Heart left ventricle (tissue), 16 donors: ENCODE data around the gene AFDN. TPM values are rescaled to one million over a fixed set of nuclear protein-coding genes. Genes with fewer than 3 reads are reported as not detected.
A peak's percentile ranks its signal among the peaks of the same experiment; 100 is the strongest.

Experiments used
- ATAC-seq, 4 donors: fragments of 200-7000 bp; cut with Tn5 transposase; one replicate each; pipeline ENCODE4 v1.9.1; 2020 to 2022; ENCODE audit warnings: moderate library complexity in 4 of 4, mild to moderate bottlenecking in 3 of 4, moderate number of reproducible peaks in 1 of 4
- DNase-seq, 5 donors: peaks; one replicate each; pipeline ENCODE4 v3.0.0-alpha.2; 2020
- H3K27ac ChIP-seq, 12 donors: fragments of 200-600 bp; sonication (generic) in 4 of 12; one replicate each; pipeline versions ENCODE4 v1.5.0 to v1.8.0; 2016 to 2022; ENCODE audit warnings: mild to moderate bottlenecking in 2 of 12
- H3K27me3 ChIP-seq, 9 donors: fragments of 200-600 bp; sonication (generic) in 2 of 9; one replicate each; pipeline versions ENCODE4 v1.5.1 to v1.8.0; 2016 to 2022; ENCODE audit warnings: mild to moderate bottlenecking in 3 of 9
- H3K36me3 ChIP-seq, 9 donors: fragments of 200-600 bp; sonication (generic) in 2 of 9; one replicate each; pipeline versions ENCODE4 v1.5.0 to v1.8.0; 2018 to 2022; ENCODE audit warnings: mild to moderate bottlenecking in 2 of 9
- H3K4me1 ChIP-seq, 12 donors: fragments of 200-600 bp; sonication (generic) in 4 of 12; one replicate each; pipeline versions ENCODE4 v1.5.0 to v1.8.0; 2016 to 2022; ENCODE audit warnings: mild to moderate bottlenecking in 3 of 12
- H3K4me3 ChIP-seq, 12 donors: fragments of 200-600 bp; sonication (generic) in 4 of 12; one replicate each; pipeline versions ENCODE4 v1.5.0 to v1.8.0; 2017 to 2022; ENCODE audit warnings: mild to moderate bottlenecking in 9 of 12, moderate library complexity in 4 of 12
- H3K9me3 ChIP-seq, 12 donors: fragments of 200-600 bp; sonication (generic) in 4 of 12; one replicate each; pipeline versions ENCODE4 v1.5.0 to v1.8.0; 2016 to 2022; ENCODE audit warnings: mild to moderate bottlenecking in 1 of 12
- POLR2A ChIP-seq, 2 donors: fragments of 450-650 bp; IDR thresholded peaks; one replicate each; pipeline ENCODE4 v1.6.1; 2017; ENCODE audit warnings: antibody characterized with exemption in 2 of 2, mild to moderate bottlenecking in 2 of 2, moderate library complexity in 2 of 2
- WGBS, 4 donors: extraction: QIAGEN DNeasy Blood & Tissue Kit in 2 of 4; methylation state at CpG; one replicate each; pipeline versions ENCODE4 v1.1.5 to v1.1.7; 2013 to 2018; 5-methylcytosine and 5-hydroxymethylcytosine counted together
- intact Hi-C, 10 donors: fragments of 100-400 bp; cut with DNase I; formaldehyde crosslinking; loops; one replicate each; pipeline versions ENCODE4 v1.11.1 to v1.14.2; 2022
- polyA plus RNA-seq, 2 donors: library from polyadenylated mRNA; stranded (reverse); fragments of 200-250 nt; gene quantifications; one replicate each; pipeline ENCODE4 v1.2.3, GENCODE V29; 2013
- total RNA-seq, 9 donors: library from RNA; depleted of rRNA in 2 of 9; stranded (reverse); fragments of >200 nt in 2 of 9; fragmentation: NEBNext Ultra II Directional in 3 of 9; extraction: Animal tissue kit (Norgen Biotek cat#: 25700) in 3 of 9; gene quantifications; one replicate each; pipeline versions ENCODE4 v1.1.0 to v1.2.4, GENCODE V29; 2016 to 2023
- TF ChIP-seq, protein P1 (sequence below), 12 donors: fragments of 200-600 bp; sonication (generic) in 4 of 12; IDR thresholded peaks; one replicate each; pipeline versions ENCODE4 v1.5.0 to v1.8.0; 2018 to 2022; ENCODE audit warnings: antibody characterized with exemption in 12 of 12, mild to moderate bottlenecking in 5 of 12
- donor health status: ischemic (EF 13 %, LVEDD 7.1; RV severe dilation, severe dysfunction).
- donor health status: healthy with polysubstance abuse.
- donor health status: DM: no; HTN: yes; CAD: no.
- donor health status: DM: no; HTN: no; CAD: no.
- donor health status: ischemic (EF 25% LVEDD 6.9; RV normal size, moderate dysfunction).
- donor health status: ischemic (EF 25% LVEDD 5.7; RV mildly dilated, moderate dysfunction).
- donor health status: healthy.
- donor health status: DM: yes; HTN: yes; CAD: no.
- donor health status: ischemic (EF 35%, LVEDD 5.7; RV mildly dilated, moderate dysfunction).
- donor health status: nonischemic (EF 11% LVEDD 7.7; RV severe dilation, severe dysfunction).
- donor health status: DM: yes; HTN: yes; CAD: no.
- donor health status: PGD.
- donor health status: ischemic (EF 29% LVEDD 5.4; RV normal size, mild dysfunction).
- donor health status: nonischemic (EF 23%, LVEDD 6.1; RV moderate dilation, normal function).

AFDN gene
- total and polyA plus RNA-seq, 11 donors, result 27.6 to 100 (median 50.4) TPM

- H3K4me1 ChIP-seq, result peaks cover 0 to 71% (median 37%) of the 10 kb centered on the region in 12 donors
- peak in 2 of 4 donors; percentile 41 to 45 for ATAC-seq
- peaks cover 0 to 16% (median 0%) of the 10 kb centered on the region in 9 donors for H3K27me3 ChIP-seq
- H3K9me3 ChIP-seq, result no peaks in the 10 kb centered on the region
- no peak for TF ChIP-seq POLR2A (IDR thresholded peaks at IDR 0.05)
- TF ChIP-seq, protein P1, sequence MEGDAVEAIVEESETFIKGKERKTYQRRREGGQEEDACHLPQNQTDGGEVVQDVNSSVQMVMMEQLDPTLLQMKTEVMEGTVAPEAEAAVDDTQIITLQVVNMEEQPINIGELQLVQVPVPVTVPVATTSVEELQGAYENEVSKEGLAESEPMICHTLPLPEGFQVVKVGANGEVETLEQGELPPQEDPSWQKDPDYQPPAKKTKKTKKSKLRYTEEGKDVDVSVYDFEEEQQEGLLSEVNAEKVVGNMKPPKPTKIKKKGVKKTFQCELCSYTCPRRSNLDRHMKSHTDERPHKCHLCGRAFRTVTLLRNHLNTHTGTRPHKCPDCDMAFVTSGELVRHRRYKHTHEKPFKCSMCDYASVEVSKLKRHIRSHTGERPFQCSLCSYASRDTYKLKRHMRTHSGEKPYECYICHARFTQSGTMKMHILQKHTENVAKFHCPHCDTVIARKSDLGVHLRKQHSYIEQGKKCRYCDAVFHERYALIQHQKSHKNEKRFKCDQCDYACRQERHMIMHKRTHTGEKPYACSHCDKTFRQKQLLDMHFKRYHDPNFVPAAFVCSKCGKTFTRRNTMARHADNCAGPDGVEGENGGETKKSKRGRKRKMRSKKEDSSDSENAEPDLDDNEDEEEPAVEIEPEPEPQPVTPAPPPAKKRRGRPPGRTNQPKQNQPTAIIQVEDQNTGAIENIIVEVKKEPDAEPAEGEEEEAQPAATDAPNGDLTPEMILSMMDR (IDR thresholded peaks at IDR 0.05), result no peak
- no peak for DNase-seq
- H3K36me3 ChIP-seq, result no peaks in the 10 kb centered on the region
- peak overlapping the region in 1 of 12 donors; percentile 23 for H3K4me3 ChIP-seq
- peak overlapping the region in 1 of 12 donors; percentile 65 for H3K27ac ChIP-seq
- intact Hi-C loops, result loop anchor here in 4 of 10 donors (1.0 to 10.0 kb wide), 4 partner anchors 26 to 65 kb away; no protein-coding TSS in a partner anchor
- WGBS, 4 donors, result 37 to 45% (median 42%) methylated on average over 4 of the region's 4 CpGs
Measured at GRCh38 chr6:167832497-167833395, 6.0 kb downstream of the AFDN start.

GRCh38 chr6:167833396-167833763 is 6.7 kb downstream of the AFDN start:
- Histone ChIP-seq H3K4me1 (peaks cover 0 to 67% (median 34%) of the 10 kb centered on the region in 12 donors), H3K36me3 (no peaks in the 10 kb centered on the region), H3K4me3 (peak overlapping the region in 1 of 12 donors; percentile 23), H3K9me3 (no peaks in the 10 kb centered on the region), H3K27me3 (peaks cover 0 to 16% (median 0%) of the 10 kb centered on the region in 9 donors), H3K27ac (peak overlapping the region in 1 of 12 donors; percentile 65)
- 71 to 80% (median 79%) methylated on average over 2 of the region's 2 CpGs for WGBS, 4 donors
- intact Hi-C loops, result loop anchor here in 3 of 10 donors (5.0 to 10.0 kb wide), 3 partner anchors 51 to 64 kb away; no protein-coding TSS in a partner anchor
- ATAC-seq (peak in 1 of 4 donors; percentile 13), DNase-seq (no peak)
- TF ChIP-seq, protein P1 (IDR thresholded peaks at IDR 0.05), result no peak
- TF ChIP-seq POLR2A (IDR thresholded peaks at IDR 0.05), result no peak

- Histone ChIP-seq H3K4me1 (peaks cover 0 to 73% (median 28%) of the 10 kb centered on the region in 12 donors), H3K27me3 (no peaks in the 10 kb centered on the region), H3K36me3 (no peaks in the 10 kb centered on the region), H3K4me3 (no peak overlapping the region), H3K9me3 (no peaks in the 10 kb centered on the region), H3K27ac (no peak overlapping the region)
- intact Hi-C loops, result loop anchor here in 3 of 10 donors (5.0 to 10.0 kb wide), 3 partner anchors 47 to 60 kb away; no protein-coding TSS in a partner anchor
- TF ChIP-seq, protein P1 (IDR thresholded peaks at IDR 0.05), result no peak
- TF ChIP-seq POLR2A (IDR thresholded peaks at IDR 0.05), result no peak
- DNase-seq (no peak), ATAC-seq (no peak)
- WGBS, 4 donors, result 85 to 92% (median 89%) methylated on average over 3 of the region's 3 CpGs
Measured at GRCh38 chr6:167835260-167835659, 8.5 kb downstream of the AFDN start.

- Histone ChIP-seq H3K9me3 (no peaks in the 10 kb centered on the region), H3K4me1 (peaks cover 0 to 70% (median 28%) of the 10 kb centered on the region in 12 donors), H3K36me3 (no peaks in the 10 kb centered on the region), H3K4me3 (no peak overlapping the region), H3K27me3 (no peaks in the 10 kb centered on the region), H3K27ac (no peak overlapping the region)
- TF ChIP-seq, protein P1 (IDR thresholded peaks at IDR 0.05), result no peak
- TF ChIP-seq POLR2A (IDR thresholded peaks at IDR 0.05), result no peak
- ATAC-seq (no peak), DNase-seq (no peak)
- intact Hi-C loops, result loop anchor here in 3 of 10 donors (5.0 to 10.0 kb wide), 3 partner anchors 46 to 58 kb away; no protein-coding TSS in a partner anchor
- 76 to 81% (median 78%) methylated on average over 3 of the region's 3 CpGs for WGBS, 4 donors
Measured at GRCh38 chr6:167836721-167837120, 10.0 kb downstream of the AFDN start.
